Fibroblast of lung (primary cell): ENCODE results near the gene AMBN. TPM values are rescaled to one million over a fixed set of nuclear protein-coding genes. Genes with fewer than 3 reads are reported as not detected.
"Not testable (repeated sequence)": the region's sequence is repeated elsewhere in the genome, so short reads cannot be mapped to it uniquely, and the experiment has no call there.

Experiments used
- DNase-seq, 2 donors: peaks; one replicate each; pipeline versions ENCODE4 v3.0.0 to v3.0.0-alpha.2; 2010; ENCODE audit warnings: low read depth in 2 of 2
- H2AFZ ChIP-seq: 2 replicates; pipeline ENCODE4 v1.5.1; 2012; ENCODE audit warnings: low read length, control low read depth, inconsistent platforms
- H3K27ac ChIP-seq: 2 replicates; pipeline ENCODE4 v1.5.1; 2011; ENCODE audit warnings: low read length, control low read depth; ENCODE audit not compliant: insufficient read depth
- H3K27me3 ChIP-seq: 2 replicates; pipeline ENCODE4 v1.5.1; 2011; ENCODE audit warnings: mild to moderate bottlenecking, low read length; ENCODE audit not compliant: control insufficient read depth, insufficient read depth
- H3K36me3 ChIP-seq: 2 replicates; pipeline ENCODE4 v1.5.1; 2011; ENCODE audit warnings: low read length; ENCODE audit not compliant: control insufficient read depth, insufficient read depth
- H3K4me1 ChIP-seq: 2 replicates; pipeline ENCODE4 v1.5.1; 2011; ENCODE audit warnings: low read length; ENCODE audit not compliant: control insufficient read depth, insufficient read depth; ENCODE audit errors: extremely low read depth
- H3K4me2 ChIP-seq: 2 replicates; pipeline ENCODE4 v1.5.1; 2011; ENCODE audit warnings: low read length, control low read depth; ENCODE audit not compliant: insufficient read depth; ENCODE audit errors: extremely low read depth
- H3K4me3 ChIP-seq, 4 experiments: fragments of 200-600 bp in 1 of 4; sonication (generic) in 1 of 4; replicated peaks in 1 of 4; 2 replicates each; pipeline ENCODE4 v1.5.1; 2011 to 2016; ENCODE audit warnings: low read length in 4 of 4, low read depth in 3 of 4, mild to moderate bottlenecking in 3 of 4, control low read depth in 2 of 4, inconsistent platforms in 1 of 4, mixed read lengths in 1 of 4; ENCODE audit not compliant: insufficient read depth in 1 of 4; ENCODE audit errors: control extremely low read depth in 1 of 4
- H3K79me2 ChIP-seq: 2 replicates; pipeline ENCODE4 v1.5.1; 2012; ENCODE audit warnings: mild to moderate bottlenecking, low read length, inconsistent platforms; ENCODE audit not compliant: control insufficient read depth, insufficient read depth
- H3K9ac ChIP-seq: 2 replicates; pipeline ENCODE4 v1.5.1; 2011; ENCODE audit warnings: mild to moderate bottlenecking, low read length, control low read depth; ENCODE audit not compliant: insufficient read depth
- H3K9me3 ChIP-seq: 2 replicates; pipeline ENCODE4 v1.5.1; 2012; ENCODE audit warnings: low read depth, low read length; ENCODE audit not compliant: control insufficient read depth, insufficient read depth
- H4K20me1 ChIP-seq: 2 replicates; pipeline ENCODE4 v1.5.1; 2011; ENCODE audit warnings: low read length; ENCODE audit not compliant: control insufficient read depth, insufficient read depth; ENCODE audit errors: extremely low read depth
- EZH2 ChIP-seq: IDR thresholded peaks from 2 replicates; pipeline ENCODE4 v1.5.1; 2012; ENCODE audit warnings: low read length, control low read depth, mild to moderate bottlenecking; ENCODE audit errors: missing control alignments
- polyA plus RNA-seq, 2 donors: library from polyadenylated mRNA; depleted of rRNA in 1 of 2; stranded (reverse) in 1 of 2; unstranded in 1 of 2; fragments of >200 nt; gene quantifications; 2 replicates each; pipeline ENCODE4 v1.2.1, GENCODE V29; 2011 to 2012; ENCODE audit warnings: missing spikeins in 1 of 2
- total RNA-seq: library from RNA; depleted of rRNA; stranded (reverse); fragments of >200 nt; gene quantifications from 2 replicates; pipeline ENCODE4 v1.2.1, GENCODE V29; 2014
- TF ChIP-seq, protein P1 (sequence below), 2 donors: IDR thresholded peaks in 1 of 2; conservative IDR thresholded peaks in 1 of 2; 1 replicate in 1 of 2; 2 replicates in 1 of 2; pipeline ENCODE4 v1.5.1; 2011 to 2012; ENCODE audit warnings: low read length in 2 of 2, control low read depth in 1 of 2, inconsistent platforms in 1 of 2, low read depth in 1 of 2, mild to moderate bottlenecking in 1 of 2

The AMBN gene
- total and polyA plus RNA-seq, 2 donors (not counting 1 experiment from before 2014, with no cell fraction given), result not detected

DNA sequence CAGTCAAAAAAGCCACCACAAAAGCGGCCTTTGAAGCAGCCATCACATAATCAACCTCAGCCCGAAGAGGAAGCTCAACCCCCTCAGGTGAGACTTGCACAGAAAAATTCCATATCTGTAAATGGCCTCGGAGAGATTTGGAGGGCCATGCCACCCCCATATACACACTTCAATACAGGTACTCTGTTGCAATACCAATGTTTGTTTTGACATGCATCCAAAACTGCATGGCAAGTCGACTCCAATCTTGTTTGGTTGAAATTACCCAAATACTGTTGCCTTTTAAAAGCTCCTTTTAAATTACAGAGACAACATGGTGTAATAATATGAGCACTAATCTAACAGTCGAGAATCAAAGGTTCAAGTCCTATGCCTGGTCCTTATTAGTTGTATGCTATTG, 42.4 kb downstream of the AMBN start:
- DNase-seq, result no peak
- Histone ChIP-seq H3K36me3 (no peaks in the 10 kb centered on the region), H3K9me3 (no peaks in the 10 kb centered on the region), H3K9ac (no peak overlapping the region), H3K4me3 (no peak overlapping the region), H3K27ac (no peak overlapping the region), H4K20me1 (no peaks in the 10 kb centered on the region), H3K27me3 (no peaks in the 10 kb centered on the region), H3K4me2 (no peak overlapping the region), H3K79me2 (no peaks in the 10 kb centered on the region), H2AFZ (no peak overlapping the region), H3K4me1 (no peaks in the 10 kb centered on the region)
- TF ChIP-seq EZH2, result no peak
- TF ChIP-seq, protein P1, sequence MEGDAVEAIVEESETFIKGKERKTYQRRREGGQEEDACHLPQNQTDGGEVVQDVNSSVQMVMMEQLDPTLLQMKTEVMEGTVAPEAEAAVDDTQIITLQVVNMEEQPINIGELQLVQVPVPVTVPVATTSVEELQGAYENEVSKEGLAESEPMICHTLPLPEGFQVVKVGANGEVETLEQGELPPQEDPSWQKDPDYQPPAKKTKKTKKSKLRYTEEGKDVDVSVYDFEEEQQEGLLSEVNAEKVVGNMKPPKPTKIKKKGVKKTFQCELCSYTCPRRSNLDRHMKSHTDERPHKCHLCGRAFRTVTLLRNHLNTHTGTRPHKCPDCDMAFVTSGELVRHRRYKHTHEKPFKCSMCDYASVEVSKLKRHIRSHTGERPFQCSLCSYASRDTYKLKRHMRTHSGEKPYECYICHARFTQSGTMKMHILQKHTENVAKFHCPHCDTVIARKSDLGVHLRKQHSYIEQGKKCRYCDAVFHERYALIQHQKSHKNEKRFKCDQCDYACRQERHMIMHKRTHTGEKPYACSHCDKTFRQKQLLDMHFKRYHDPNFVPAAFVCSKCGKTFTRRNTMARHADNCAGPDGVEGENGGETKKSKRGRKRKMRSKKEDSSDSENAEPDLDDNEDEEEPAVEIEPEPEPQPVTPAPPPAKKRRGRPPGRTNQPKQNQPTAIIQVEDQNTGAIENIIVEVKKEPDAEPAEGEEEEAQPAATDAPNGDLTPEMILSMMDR (conservative IDR thresholded peaks at IDR 0.05 in 1 of 2, IDR thresholded peaks at IDR 0.05 in 1 of 2; ENCODE audit: low read depth in 1 of 2, low read length in 2 of 2), result no peak

DNA sequence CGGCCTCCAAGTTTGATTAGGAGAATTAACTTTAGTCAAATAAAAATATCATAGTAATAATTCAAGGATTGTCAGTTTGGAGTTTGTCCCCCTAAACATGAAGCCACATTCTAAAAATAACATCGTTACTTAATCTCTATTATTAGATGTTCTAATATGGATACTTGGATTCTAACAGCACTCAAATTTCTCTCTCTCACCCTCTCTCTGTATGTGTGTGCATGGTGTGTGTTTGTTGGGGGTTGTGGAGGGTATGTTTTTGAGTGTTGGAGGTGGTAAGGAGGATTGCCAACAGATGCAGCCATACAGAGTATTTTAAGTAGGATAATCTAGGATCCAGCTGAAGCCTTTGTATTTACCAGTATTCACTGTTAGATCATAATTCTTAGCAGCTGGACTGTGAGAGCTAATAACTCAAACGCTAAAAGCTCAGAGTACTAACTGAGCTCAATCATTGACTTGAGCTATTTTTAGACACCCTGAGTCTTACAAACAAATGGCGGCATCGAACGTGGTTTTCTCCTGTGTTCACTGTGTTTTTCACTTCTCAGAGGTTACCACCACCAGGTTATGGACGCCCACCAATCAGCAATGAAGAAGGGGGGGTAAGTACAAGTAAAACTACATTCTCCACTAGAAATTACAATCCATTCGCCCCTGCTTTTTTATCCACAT, 45.3 kb downstream of the AMBN start:
- peak overlapping the region; percentile 81 for H2AFZ ChIP-seq
- DNase-seq, result peak in 1 of 2 donors; percentile 16
- no peak overlapping the region for H3K9ac ChIP-seq
- no peaks in the 10 kb centered on the region for H3K79me2 ChIP-seq
- H3K27ac ChIP-seq, result no peak overlapping the region
- no peaks in the 10 kb centered on the region for H4K20me1 ChIP-seq
- no peaks in the 10 kb centered on the region for H3K4me1 ChIP-seq
- TF ChIP-seq, protein P1 (conservative IDR thresholded peaks at IDR 0.05 in 1 of 2, IDR thresholded peaks at IDR 0.05 in 1 of 2; ENCODE audit: low read depth in 1 of 2, low read length in 2 of 2), result no peak
- no peak for TF ChIP-seq EZH2
- peak overlapping the region in 1 of 4 experiments; percentile 29 for H3K4me3 ChIP-seq
- H3K9me3 ChIP-seq, result no peaks in the 10 kb centered on the region
- no peaks in the 10 kb centered on the region for H3K36me3 ChIP-seq
- no peaks in the 10 kb centered on the region for H3K27me3 ChIP-seq
- H3K4me2 ChIP-seq, result peak overlapping the region; percentile 65

DNA sequence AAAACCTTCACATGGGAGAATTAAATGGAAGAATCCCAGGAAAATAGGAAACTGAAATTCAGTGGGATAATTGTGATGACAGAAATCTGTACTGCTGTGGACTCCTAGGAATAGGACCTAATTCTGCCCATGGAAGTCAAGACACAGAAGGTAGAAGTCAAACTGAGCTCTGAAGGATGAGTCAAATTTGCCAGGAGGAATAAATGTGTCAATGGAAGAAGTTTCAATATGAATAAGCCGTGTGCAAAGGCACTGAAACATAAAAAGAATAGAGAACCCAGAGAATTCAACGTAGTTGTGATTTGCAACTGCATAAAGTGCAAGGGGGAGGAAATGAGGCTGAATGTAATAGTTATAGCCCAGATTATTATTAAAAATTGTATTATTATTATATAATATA, 48.1 kb downstream of the AMBN start:
- H3K36me3 ChIP-seq, result no peaks in the 10 kb centered on the region
- no peak overlapping the region for H3K27ac ChIP-seq
- no peaks in the 10 kb centered on the region for H3K4me1 ChIP-seq
- no peaks in the 10 kb centered on the region for H3K9me3 ChIP-seq
- no peak overlapping the region for H3K4me3 ChIP-seq
- H3K4me2 ChIP-seq, result no peak overlapping the region
- H2AFZ ChIP-seq, result no peak overlapping the region
- TF ChIP-seq, protein P1 (conservative IDR thresholded peaks at IDR 0.05 in 1 of 2, IDR thresholded peaks at IDR 0.05 in 1 of 2; ENCODE audit: low read depth in 1 of 2, low read length in 2 of 2), result no peak
- no peak for TF ChIP-seq EZH2
- no peaks in the 10 kb centered on the region for H3K27me3 ChIP-seq
- no peak overlapping the region for H3K9ac ChIP-seq
- no peaks in the 10 kb centered on the region for H3K79me2 ChIP-seq
- no peaks in the 10 kb centered on the region for H4K20me1 ChIP-seq
- no peak for DNase-seq

DNA sequence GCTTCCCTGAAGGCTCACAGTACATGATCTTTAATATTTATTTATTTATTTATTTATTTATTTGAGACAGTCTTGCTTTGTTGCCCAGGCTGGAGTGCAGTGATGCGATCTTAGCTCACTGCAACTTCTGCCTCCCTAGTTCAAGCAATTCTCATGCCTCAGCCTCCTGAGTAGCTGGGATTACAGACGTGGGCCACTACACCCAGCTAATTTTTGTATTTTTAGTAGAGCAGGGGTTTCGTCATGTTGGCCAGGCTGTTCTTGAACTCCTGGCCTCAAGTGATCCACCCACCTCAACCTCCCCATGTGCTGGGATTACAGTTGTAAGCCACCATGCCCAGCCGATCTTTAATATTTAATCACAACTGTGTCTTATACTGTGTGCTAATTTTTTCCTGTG, 58.7 kb downstream of the AMBN start:
- not testable (repeated sequence) for H3K36me3 ChIP-seq

More for the DNA sequence above, 58.7 kb downstream of the AMBN start:
- not testable (repeated sequence) for H3K4me2 ChIP-seq, H2AFZ ChIP-seq, H3K9ac ChIP-seq, H3K27me3 ChIP-seq, H3K4me1 ChIP-seq, H3K79me2 ChIP-seq, H3K9me3 ChIP-seq, DNase-seq, H3K27ac ChIP-seq, H4K20me1 ChIP-seq, H3K4me3 ChIP-seq
